ENCODE measurements around the gene SLIT3. TPM values are rescaled to one million over a fixed set of nuclear protein-coding genes. Genes with fewer than 3 reads are reported as not detected.

Gene SLIT3
- total RNA-seq, 6 donors from 2014 or later, result 10.8 to 57.3 (median 32.2) TPM

DNA sequence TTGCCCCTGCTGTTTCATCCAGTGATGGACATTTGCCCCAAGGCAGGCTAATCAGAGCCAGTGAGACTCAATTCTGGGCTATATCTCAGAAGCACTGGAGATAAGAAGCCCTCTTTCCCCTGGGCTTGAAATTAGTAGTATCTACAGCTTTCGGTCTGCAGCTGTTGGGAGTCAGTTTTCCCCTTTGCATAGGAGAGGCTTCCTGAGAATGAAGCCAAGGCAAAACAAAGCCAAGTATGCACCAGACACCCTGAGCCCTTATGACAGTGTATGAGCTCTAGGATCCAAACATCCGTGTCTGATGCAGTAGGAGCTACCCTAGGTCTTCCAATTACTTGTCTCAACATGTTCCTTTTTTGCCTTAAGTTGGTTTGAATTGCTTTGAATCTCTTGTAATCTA is 642.5 kb downstream of the SLIT3 start:
- Histone ChIP-seq H3K9me3 (no peaks in the 10 kb centered on the region), H3K27ac (no peak overlapping the region), H3K4me1 (no peaks in the 10 kb centered on the region), H3K4me3 (no peak overlapping the region), H3K27me3 (no peaks in the 10 kb centered on the region), H3K36me3 (no peaks in the 10 kb centered on the region)
- peak in 1 of 2 donors; percentile 43 for ATAC-seq (ENCODE audit: low FRiP score in 2 of 2)
- no peak for TF ChIP-seq POLR2A (IDR thresholded peaks at IDR 0.05)
- no peak for TF ChIP-seq EP300 (IDR thresholded peaks at IDR 0.05)
- WGBS, 2 donors, result 66 to 81% methylated on average over 2 of the region's 2 CpGs
- no peak for DNase-seq

DNA sequence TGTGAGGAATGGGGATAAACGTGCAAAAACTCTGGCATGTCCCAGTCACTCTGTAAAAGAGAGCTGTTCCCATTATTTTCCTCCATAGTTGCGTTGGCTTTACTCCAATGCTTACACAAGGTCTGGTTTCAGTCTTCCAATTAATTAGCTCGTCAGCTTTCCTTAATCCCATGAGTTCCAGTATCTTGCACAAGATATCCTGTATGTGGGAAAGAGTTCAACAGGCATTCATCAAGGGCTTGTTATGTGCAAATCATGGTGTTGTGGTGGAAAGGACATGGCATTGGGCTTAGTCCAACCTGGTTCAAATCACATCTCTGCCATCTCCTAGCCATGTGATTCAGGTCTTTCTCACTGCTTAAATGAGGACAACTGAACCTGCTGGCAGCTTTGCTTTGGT is 644.3 kb downstream of the SLIT3 start:
- Histone ChIP-seq H3K4me3 (no peak overlapping the region), H3K27ac (no peak overlapping the region), H3K36me3 (no peaks in the 10 kb centered on the region), H3K4me1 (no peaks in the 10 kb centered on the region), H3K27me3 (no peaks in the 10 kb centered on the region), H3K9me3 (no peaks in the 10 kb centered on the region)
- DNase-seq (no peak), ATAC-seq (ENCODE audit: low FRiP score in 2 of 2) (peak in 1 of 2 donors; percentile 38)
- 46 to 68% methylated on average over 3 of the region's 3 CpGs for WGBS, 2 donors
- no peak for TF ChIP-seq POLR2A (IDR thresholded peaks at IDR 0.05)
- TF ChIP-seq, protein P1, sequence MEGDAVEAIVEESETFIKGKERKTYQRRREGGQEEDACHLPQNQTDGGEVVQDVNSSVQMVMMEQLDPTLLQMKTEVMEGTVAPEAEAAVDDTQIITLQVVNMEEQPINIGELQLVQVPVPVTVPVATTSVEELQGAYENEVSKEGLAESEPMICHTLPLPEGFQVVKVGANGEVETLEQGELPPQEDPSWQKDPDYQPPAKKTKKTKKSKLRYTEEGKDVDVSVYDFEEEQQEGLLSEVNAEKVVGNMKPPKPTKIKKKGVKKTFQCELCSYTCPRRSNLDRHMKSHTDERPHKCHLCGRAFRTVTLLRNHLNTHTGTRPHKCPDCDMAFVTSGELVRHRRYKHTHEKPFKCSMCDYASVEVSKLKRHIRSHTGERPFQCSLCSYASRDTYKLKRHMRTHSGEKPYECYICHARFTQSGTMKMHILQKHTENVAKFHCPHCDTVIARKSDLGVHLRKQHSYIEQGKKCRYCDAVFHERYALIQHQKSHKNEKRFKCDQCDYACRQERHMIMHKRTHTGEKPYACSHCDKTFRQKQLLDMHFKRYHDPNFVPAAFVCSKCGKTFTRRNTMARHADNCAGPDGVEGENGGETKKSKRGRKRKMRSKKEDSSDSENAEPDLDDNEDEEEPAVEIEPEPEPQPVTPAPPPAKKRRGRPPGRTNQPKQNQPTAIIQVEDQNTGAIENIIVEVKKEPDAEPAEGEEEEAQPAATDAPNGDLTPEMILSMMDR (IDR thresholded peaks at IDR 0.05), result no peak
- no peak for TF ChIP-seq EP300 (IDR thresholded peaks at IDR 0.05)
- no peak for TF ChIP-seq POLR2AphosphoS5 (IDR thresholded peaks at IDR 0.05)

DNA sequence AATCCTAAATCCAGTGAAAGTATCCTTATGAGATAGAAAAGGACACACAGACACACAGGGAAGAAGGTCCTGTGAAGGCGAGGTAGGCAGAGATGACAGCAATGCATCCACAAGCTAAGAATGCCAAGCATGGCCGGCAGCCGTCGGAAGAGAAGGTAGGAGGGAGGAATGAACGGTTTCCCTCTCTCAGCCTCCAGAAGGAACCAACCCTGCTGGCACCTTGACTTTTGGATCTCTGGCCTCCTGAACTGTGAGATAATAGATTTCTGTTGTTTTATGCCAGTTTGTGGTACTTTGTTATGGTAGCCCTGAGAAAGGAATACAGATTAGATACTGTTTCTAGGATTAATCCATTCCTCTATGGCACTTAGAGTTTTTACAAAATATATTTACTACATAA is 645.6 kb downstream of the SLIT3 start:
- no peak for TF ChIP-seq EP300 (IDR thresholded peaks at IDR 0.05)
- Histone ChIP-seq H3K27ac (no peak overlapping the region), H3K4me3 (no peak overlapping the region), H3K36me3 (no peaks in the 10 kb centered on the region), H3K4me1 (no peaks in the 10 kb centered on the region), H3K9me3 (no peaks in the 10 kb centered on the region), H3K27me3 (no peaks in the 10 kb centered on the region)
- DNase-seq (no peak), ATAC-seq (ENCODE audit: low FRiP score in 2 of 2) (no peak)
- 91% methylated on average over 5 of the region's 5 CpGs for WGBS, 2 donors

DNA sequence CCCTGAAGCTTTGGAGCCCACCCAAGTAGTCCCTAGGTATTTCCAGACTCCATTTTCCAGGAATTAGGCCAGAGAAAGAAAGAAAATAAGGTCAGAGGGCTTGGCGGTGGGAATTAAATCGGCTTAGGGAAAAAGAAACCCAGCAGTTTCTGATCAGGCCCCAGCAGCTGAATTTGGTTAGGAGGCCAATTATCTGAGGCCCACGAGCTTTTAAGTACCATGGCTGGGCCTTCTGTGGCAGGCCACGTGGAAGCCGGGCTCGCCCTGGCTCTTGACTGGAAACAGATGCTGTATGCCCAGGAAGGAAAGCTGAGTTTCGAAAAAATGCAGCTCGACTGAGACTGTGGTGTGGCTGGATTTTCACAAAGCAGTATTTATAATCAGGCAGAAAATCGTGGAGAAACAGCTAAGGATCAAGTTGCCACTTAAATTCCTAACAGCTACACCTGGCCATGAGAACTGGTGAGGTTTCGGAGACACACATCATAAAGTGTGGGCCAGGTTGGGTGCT is 646.7 kb downstream of the SLIT3 start:
- DNase-seq (peak in 1 of 2 donors; percentile 47), ATAC-seq (ENCODE audit: low FRiP score in 2 of 2) (peak in 1 of 2 donors; percentile 34)
- peak overlapping the region in 1 of 4 donors; percentile 30 for H3K27ac ChIP-seq
- no peak overlapping the region for H3K4me3 ChIP-seq
- H3K36me3 ChIP-seq, result no peaks in the 10 kb centered on the region
- no peaks in the 10 kb centered on the region for H3K4me1 ChIP-seq
- H3K9me3 ChIP-seq, result no peaks in the 10 kb centered on the region
- no peaks in the 10 kb centered on the region for H3K27me3 ChIP-seq
- TF ChIP-seq, protein P1 (IDR thresholded peaks at IDR 0.05), result no peak
- TF ChIP-seq POLR2AphosphoS5 (IDR thresholded peaks at IDR 0.05) (no peak), EP300 (IDR thresholded peaks at IDR 0.05) (no peak), POLR2A (IDR thresholded peaks at IDR 0.05) (no peak)
- 45 to 50% methylated on average over 10 of the region's 10 CpGs for WGBS, 2 donors

DNA sequence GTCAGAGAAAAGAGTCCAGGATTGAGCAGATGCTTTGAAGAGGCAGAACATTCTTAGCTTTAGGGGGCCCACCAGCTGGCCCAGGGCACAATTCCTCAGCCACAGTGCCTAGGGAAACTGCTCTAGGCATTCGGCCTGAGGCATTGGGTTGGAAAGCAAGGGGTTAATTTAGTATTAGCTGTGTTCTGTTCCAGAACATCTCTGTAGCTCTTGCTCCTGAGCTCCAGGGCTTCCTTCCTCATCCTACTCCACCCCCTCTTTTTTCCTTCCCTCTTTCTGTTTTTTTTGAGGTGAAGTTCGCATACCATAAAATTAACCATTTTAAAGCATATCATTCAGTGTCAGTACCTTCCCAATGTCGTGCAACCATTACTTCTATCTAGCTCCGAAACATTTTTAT is 647.3 kb downstream of the SLIT3 start:
- TF ChIP-seq POLR2A (IDR thresholded peaks at IDR 0.05) (no peak), POLR2AphosphoS5 (IDR thresholded peaks at IDR 0.05) (no peak), EP300 (IDR thresholded peaks at IDR 0.05) (no peak)
- TF ChIP-seq, protein P1 (IDR thresholded peaks at IDR 0.05), result no peak
- peak overlapping the region in 1 of 4 donors; percentile 30 for H3K27ac ChIP-seq
- no peaks in the 10 kb centered on the region for H3K27me3 ChIP-seq
- no peaks in the 10 kb centered on the region for H3K4me1 ChIP-seq
- 54 to 62% methylated on average over 4 of the region's 4 CpGs for WGBS, 2 donors
- H3K36me3 ChIP-seq, result no peaks in the 10 kb centered on the region
- no peaks in the 10 kb centered on the region for H3K9me3 ChIP-seq
- no peak overlapping the region for H3K4me3 ChIP-seq
- ATAC-seq (ENCODE audit: low FRiP score in 2 of 2) (no peak), DNase-seq (no peak)

DNA sequence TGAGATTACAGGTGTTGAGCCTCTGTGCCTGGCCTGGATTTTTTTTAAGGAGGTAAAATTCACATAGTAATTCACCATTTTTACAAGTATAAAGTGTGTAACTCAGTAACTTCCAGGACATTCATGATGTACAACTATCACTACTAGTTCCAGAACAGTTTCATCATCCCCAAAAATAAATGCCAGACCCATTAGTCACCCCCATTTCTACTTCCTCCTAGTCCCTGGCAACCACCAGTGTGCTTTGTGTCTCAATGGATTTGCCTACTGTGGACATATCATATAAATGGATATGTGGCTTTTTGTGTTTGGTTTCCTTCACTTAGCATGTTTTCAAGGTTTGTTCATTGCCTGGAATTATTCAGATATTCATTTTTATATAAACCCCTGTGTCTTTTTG is 649.3 kb downstream of the SLIT3 start:
- Histone ChIP-seq H3K4me3 (no peak overlapping the region), H3K9me3 (no peaks in the 10 kb centered on the region), H3K36me3 (no peaks in the 10 kb centered on the region), H3K4me1 (no peaks in the 10 kb centered on the region), H3K27ac (no peak overlapping the region), H3K27me3 (no peaks in the 10 kb centered on the region)
- TF ChIP-seq POLR2AphosphoS5 (IDR thresholded peaks at IDR 0.05), result no peak
- DNase-seq (no peak), ATAC-seq (ENCODE audit: low FRiP score in 2 of 2) (peak in 1 of 2 donors; percentile 55)
